ENCODE measurements around the gene IPO13.

Gene IPO13

GRCh38 chr1:44015206-44015605, 68.5 kb downstream of the IPO13 start:
- no peak for DNase-seq

DNA sequence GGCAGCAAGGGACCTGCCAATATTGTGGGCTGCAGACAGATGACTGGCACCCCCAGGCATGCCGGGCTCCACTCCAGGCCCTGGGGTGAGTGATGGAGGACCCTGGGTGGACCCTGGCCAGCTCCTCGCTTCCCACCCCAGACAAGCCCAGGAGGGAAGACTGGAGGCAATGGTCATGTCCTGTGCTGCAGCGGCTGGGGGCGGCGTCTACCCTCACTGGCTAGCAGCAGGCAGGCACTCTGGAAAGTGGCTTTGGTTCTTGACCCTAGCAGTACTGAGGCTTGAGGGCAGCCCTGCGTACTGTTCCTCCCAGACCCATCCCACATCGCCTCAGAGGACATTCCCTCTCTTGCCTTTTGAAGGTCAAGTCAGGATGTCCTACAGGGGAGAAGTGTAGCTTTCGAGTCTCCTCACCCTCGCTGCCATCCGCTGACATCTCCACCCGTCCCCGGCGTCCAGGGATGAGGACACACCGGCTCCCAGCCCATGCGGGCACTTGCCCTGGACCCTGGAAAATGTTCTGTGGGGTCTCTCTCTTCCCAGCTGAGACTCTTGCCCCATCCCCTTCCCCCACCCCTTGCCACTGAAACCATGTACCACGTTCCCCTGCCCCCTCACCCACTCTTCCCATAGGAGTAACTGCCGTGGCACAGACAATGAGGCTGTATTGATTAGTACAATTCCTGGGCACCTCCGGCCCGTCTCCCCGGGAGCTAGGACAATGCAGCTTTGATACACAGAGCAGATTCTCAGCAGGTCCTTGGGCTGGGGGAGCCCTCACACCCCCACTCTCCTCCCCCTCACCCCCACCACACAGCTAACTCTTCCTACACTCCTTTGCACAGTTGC, 69.5 kb downstream of the IPO13 start:
- no peak for DNase-seq

DNA sequence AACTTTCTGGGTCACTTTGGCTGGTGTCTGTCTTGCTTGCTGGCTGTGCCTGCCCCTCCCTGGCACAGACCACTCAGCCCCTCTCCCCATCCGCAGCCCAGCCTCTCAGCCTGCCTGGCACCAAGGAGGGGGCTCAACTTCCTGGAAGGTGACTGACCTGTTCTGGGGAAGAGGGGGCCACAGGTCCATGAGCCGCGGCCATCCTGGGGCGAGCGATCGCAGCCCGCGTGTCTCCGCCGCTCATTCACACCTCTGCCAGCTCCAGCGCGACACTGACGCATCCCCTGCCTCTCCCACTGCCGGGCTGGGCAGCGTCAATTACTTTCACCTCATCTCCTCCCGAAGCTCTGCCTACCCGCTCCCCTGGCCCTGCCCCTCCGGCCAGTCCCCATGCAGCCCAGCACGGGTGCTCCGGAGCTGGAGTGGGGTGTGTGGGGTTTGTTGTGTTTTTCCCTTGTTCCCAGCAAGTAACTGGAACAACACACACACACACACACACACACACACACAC, 70.2 kb downstream of the IPO13 start:
- DNase-seq: no peak

Measured in NCI-H1694 (cell line).